A549 (cell line): ENCODE data around the gene NUAK2. TPM values are rescaled to one million over a fixed set of nuclear protein-coding genes. Genes with fewer than 3 reads are reported as not detected.

Experiments
- ATAC-seq, 2 experiments: fragments of 200-7000 bp in 1 of 2; fragments of >200 bp in 1 of 2; cut with Nextera tagmentation in 1 of 2; cut with Tn5 transposase in 1 of 2; 3 replicates each; pipeline versions ENCODE4 v1.8.0 to v1.9.1; 2018 to 2020; ENCODE audit warnings: mild to moderate bottlenecking in 1 of 2, moderate library complexity in 1 of 2
- CTCF ChIA-PET: fragments of 300-600 bp; sonication (Branson Sonifier 250); formaldehyde crosslinking; extraction: SDS; loops from one replicate; lab custom pipeline; 2021; ENCODE audit warnings: antibody characterized with exemption, inconsistent platforms; lab: Yijun Ruan, JAX
- POLR2A ChIA-PET: fragments of 350-600 bp; formaldehyde crosslinking; extraction: SDS; loops from one replicate; lab custom pipeline; 2021; ENCODE audit warnings: antibody characterized with exemption, inconsistent platforms; lab: Yijun Ruan, JAX
- DNase-seq, 2 experiments: peaks; one replicate each; pipeline versions ENCODE4 v3.0.0 to v3.0.0-alpha.2; 2011 to 2016; ENCODE audit warnings: low read depth in 1 of 2, low spot score in 1 of 2
- FAIRE-seq: peaks from 2 replicates; lab custom pipeline; 2011; peaks lifted over from hg19 to GRCh38; lab: Jason Lieb, UNC
- H3K27ac ChIP-seq, 2 experiments: fragments of >200 bp; sonication (Bioruptor Twin); formaldehyde crosslinking; 3 replicates each; pipeline ENCODE4 v1.5.1; 2016 to 2017
- H3K4me1 ChIP-seq: fragments of >200 bp; sonication (Bioruptor Twin); formaldehyde crosslinking; 3 replicates; pipeline ENCODE4 v1.6.1; 2016
- H3K4me2 ChIP-seq: fragments of >200 bp; sonication (Bioruptor Twin); formaldehyde crosslinking; 3 replicates; pipeline ENCODE4 v1.6.1; 2016
- H3K4me3 ChIP-seq: fragments of >200 bp; sonication (Bioruptor Twin); formaldehyde crosslinking; 3 replicates; pipeline ENCODE4 v1.5.1; 2016
- H3K9me3 ChIP-seq: fragments of >200 bp; sonication (Bioruptor Twin); formaldehyde crosslinking; 3 replicates; pipeline ENCODE4 v1.6.1; 2016
- ATOH8 ChIP-seq: fragments of 250-450 bp; sonication (Bioruptor Pico); IDR thresholded peaks from 2 replicates; pipeline ENCODE4 v1.5.0; 2020; ENCODE audit warnings: low read depth, mild to moderate bottlenecking, moderate library complexity
- BCL3 ChIP-seq: fragments of >200 bp; sonication (Bioruptor Twin); formaldehyde crosslinking; IDR thresholded peaks from 3 replicates; pipeline ENCODE4 v1.6.1; 2016
- BHLHE40 ChIP-seq: IDR thresholded peaks from 2 replicates; pipeline ENCODE4 v1.6.1; 2012; ENCODE audit warnings: low read depth, low read length, inconsistent platforms
- CBX2 ChIP-seq: fragments of 200-600 bp; sonication (generic); IDR thresholded peaks from 2 replicates; pipeline ENCODE4 v1.6.1; 2016; ENCODE audit warnings: low read depth, mild to moderate bottlenecking, borderline replicate concordance
- CBX8 ChIP-seq: fragments of 200-600 bp; sonication (generic); IDR thresholded peaks from 2 replicates; pipeline ENCODE4 v1.6.1; 2016
- CHD4 ChIP-seq: fragments of 200-600 bp; sonication (generic); IDR thresholded peaks from 2 replicates; pipeline ENCODE4 v1.6.1; 2016; ENCODE audit warnings: antibody characterized with exemption, mild to moderate bottlenecking, borderline replicate concordance
- CTCF ChIP-seq: fragments of >200 bp; sonication (Bioruptor Twin); formaldehyde crosslinking; IDR thresholded peaks from 3 replicates; pipeline ENCODE4 v1.5.1; 2016
- E2F6 ChIP-seq: IDR thresholded peaks from 2 replicates; pipeline ENCODE4 v1.6.1; 2012; ENCODE audit warnings: low read depth, borderline replicate concordance
- EHF ChIP-seq: fragments of 250-450 bp; sonication (Bioruptor Pico); IDR thresholded peaks from 2 replicates; pipeline ENCODE4 v1.5.0; 2020; ENCODE audit warnings: mild to moderate bottlenecking
- EP300 ChIP-seq, 2 experiments: fragments of >200 bp; sonication (Bioruptor Twin); formaldehyde crosslinking; IDR thresholded peaks; 2 replicates in 1 of 2; 3 replicates in 1 of 2; pipeline ENCODE4 v1.6.1; 2016 to 2017
- ESRRA ChIP-seq: fragments of 150-350 bp; IDR thresholded peaks from 2 replicates; pipeline ENCODE4 v1.6.1; 2014; ENCODE audit warnings: mild to moderate bottlenecking, low read length, borderline replicate concordance
- FOSL2 ChIP-seq, 2 experiments: fragments of 450-650 bp in 1 of 2; fragments of >200 bp in 1 of 2; sonication (Bioruptor Twin) in 1 of 2; formaldehyde crosslinking; IDR thresholded peaks; 2 replicates each; pipeline versions ENCODE4 v1.5.0 to v1.6.1; 2016 to 2020; ENCODE audit warnings: mild to moderate bottlenecking in 1 of 2, moderate library complexity in 1 of 2
- GATA3 ChIP-seq: IDR thresholded peaks from 2 replicates; pipeline ENCODE4 v1.6.1; 2012; ENCODE audit warnings: borderline replicate concordance
- HDAC2 ChIP-seq: fragments of 200-600 bp; sonication (generic); IDR thresholded peaks from 2 replicates; pipeline ENCODE4 v1.6.1; 2016
- HEYL ChIP-seq: fragments of 250-450 bp; sonication (Bioruptor Pico); IDR thresholded peaks from 2 replicates; pipeline ENCODE4 v1.8.0; 2021; ENCODE audit warnings: mild to moderate bottlenecking, moderate library complexity
- HMGXB4 ChIP-seq: fragments of 250-450 bp; sonication (Bioruptor Pico); IDR thresholded peaks from 2 replicates; pipeline ENCODE4 v1.5.0; 2021; ENCODE audit warnings: mild to moderate bottlenecking, moderate library complexity, borderline replicate concordance
- HOXB5 ChIP-seq: fragments of 250-450 bp; sonication (Bioruptor Pico); IDR thresholded peaks from 2 replicates; pipeline ENCODE4 v1.5.0; 2020; ENCODE audit warnings: mild to moderate bottlenecking, moderate library complexity
- JUN ChIP-seq, 2 experiments: fragments of >200 bp; sonication (Bioruptor Twin); formaldehyde crosslinking; IDR thresholded peaks; 2 replicates in 1 of 2; 3 replicates in 1 of 2; pipeline ENCODE4 v1.6.1; 2016 to 2017
- JUNB ChIP-seq: fragments of >200 bp; sonication (Bioruptor Twin); formaldehyde crosslinking; IDR thresholded peaks from 2 replicates; pipeline ENCODE4 v1.6.1; 2016
- MYC ChIP-seq: IDR thresholded peaks from 2 replicates; pipeline ENCODE4 v1.6.1; 2012; ENCODE audit warnings: mild to moderate bottlenecking, inconsistent platforms, low read length, improper control_type of control experiment, borderline replicate concordance
- NR3C1 ChIP-seq: fragments of >200 bp; sonication (Bioruptor Twin); formaldehyde crosslinking; IDR thresholded peaks from 3 replicates; pipeline ENCODE4 v1.6.1; 2017
- PBX3 ChIP-seq: IDR thresholded peaks from 2 replicates; pipeline ENCODE4 v1.6.1; 2012
- POLR2A ChIP-seq: IDR thresholded peaks from 2 replicates; pipeline ENCODE4 v1.6.1; 2012; ENCODE audit warnings: mild to moderate bottlenecking, low read length
- RCOR1 ChIP-seq: fragments of 150-350 bp; IDR thresholded peaks from 2 replicates; pipeline ENCODE4 v1.6.1; 2014; ENCODE audit warnings: antibody characterized with exemption, low read length, low read depth
- RFX5 ChIP-seq: fragments of 450-650 bp; IDR thresholded peaks from 2 replicates; pipeline ENCODE4 v1.7.1; 2014; ENCODE audit warnings: antibody characterized with exemption, mild to moderate bottlenecking, moderate library complexity
- RNF2 ChIP-seq: fragments of 200-600 bp; sonication (generic); IDR thresholded peaks from 2 replicates; pipeline ENCODE4 v1.6.1; 2016; ENCODE audit warnings: low read depth, mild to moderate bottlenecking, antibody characterized with exemption, moderate library complexity, borderline replicate concordance
- SREBF2 ChIP-seq: fragments of 450-650 bp; IDR thresholded peaks from 2 replicates; pipeline ENCODE4 v1.6.1; 2014; ENCODE audit warnings: mild to moderate bottlenecking, moderate library complexity
- TP53 ChIP-seq: fragments of 250-450 bp; sonication (Bioruptor Pico); IDR thresholded peaks from 2 replicates; pipeline ENCODE4 v1.5.0; 2021; ENCODE audit warnings: mild to moderate bottlenecking, moderate library complexity
- USF2 ChIP-seq: fragments of 450-650 bp; IDR thresholded peaks from 2 replicates; pipeline ENCODE4 v1.6.1; 2014; ENCODE audit warnings: antibody characterized with exemption
- ZFP36 ChIP-seq: fragments of 450-650 bp; IDR thresholded peaks from 2 replicates; pipeline ENCODE4 v1.6.1; 2014; ENCODE audit warnings: borderline replicate concordance; ENCODE audit not compliant: partially characterized antibody
- WGBS: methylation state at CpG from one replicate; pipeline ENCODE4 v1.1.6; 2017; ENCODE audit errors: missing lambda C conversion rate; 5-methylcytosine and 5-hydroxymethylcytosine counted together
- polyA plus RNA-seq, 4 experiments: library from polyadenylated mRNA; depleted of rRNA in 3 of 4; stranded (reverse); fragments of >200 nt; fragmentation: RNase III in 1 of 4; extraction: RNeasy Plus Mini Kit Qiagen cat#74134 plus additional on column Dnase treatment in 1 of 4; gene quantifications; 2 replicates in 3 of 4; 3 replicates in 1 of 4; pipeline ENCODE4 v1.2.3, GENCODE V29; 2011 to 2017

NUAK2 gene
- polyA plus RNA-seq, 2 of the 4 experiments (the other 2 are of a cell fraction) = 29.7 to 37.8 TPM

- H3K9me3 ChIP-seq = no peaks in the 10 kb centered on the region
- ChIA-PET CTCF (interaction anchor here (0.8 to 67.1 kb wide), 6 partner anchors 12 to 167 kb away, joined by 3 to 3627 read pairs (median 61); partner anchors contain the start of gene NUAK2), POLR2A (no interaction called here)
- TF ChIP-seq CBX8 = no peak
- TF ChIP-seq HEYL (CRISPR knock-in tag) = no peak
- TF ChIP-seq CBX2 = no peak
- no peak for TF ChIP-seq CHD4
- TF ChIP-seq USF2 = no peak
- TF ChIP-seq HOXB5 = no peak
- TF ChIP-seq BCL3 = no peak
- TF ChIP-seq RCOR1 = no peak
- TF ChIP-seq MYC = no peak
- TF ChIP-seq RNF2 = no peak
- no peak for TF ChIP-seq JUN (IDR thresholded peaks at IDR 0.05)
- TF ChIP-seq RFX5 = no peak
- TF ChIP-seq TP53 (CRISPR knock-in tag) = no peak
- TF ChIP-seq EP300 (IDR thresholded peaks at IDR 0.05) = no peak
- no peak for TF ChIP-seq ESRRA
- no peak for TF ChIP-seq E2F6
- TF ChIP-seq NR3C1 = no peak
- TF ChIP-seq EHF (CRISPR knock-in tag) = no peak
- no peak overlapping the region for H3K4me3 ChIP-seq
- H3K27ac ChIP-seq = no peak overlapping the region
- FAIRE-seq (no peak), ATAC-seq (no peak), DNase-seq (no peak)
- peaks cover 19% of the 10 kb centered on the region for H3K4me1 ChIP-seq
- 58% methylated on average over 3 of the region's 3 CpGs for WGBS
- H3K4me2 ChIP-seq = no peak overlapping the region
These were observed 36.0 kb upstream of the NUAK2 start for GRCh38 chr1:205357567-205357966.

GRCh38 chr1:205356440-205357139 is 35.0 kb upstream of the NUAK2 start, which contains the start of gene KLHDC8A:
Gene KLHDC8A, minus strand, starts transcription at chr1:205356922. Its CDS starts 13,318 bp downstream, at chr1:205343604.
- ChIA-PET POLR2A (no interaction called here), CTCF (interaction anchor here (1.1 to 67.1 kb wide), 10 partner anchors 9 to 298 kb away, joined by 3 to 3627 read pairs (median 34); partner anchors contain the start of gene NUAK2)
- 72% methylated on average over 20 of the region's 20 CpGs for WGBS
- Histone ChIP-seq H3K4me3 (no peak within 1 kb of the TSS), H3K27ac (no peak within 1 kb of the TSS), H3K9me3 (no peaks in the 10 kb centered on the region), H3K4me2 (no peak within 1 kb of the TSS), H3K4me1 (peaks cover 25% of the 10 kb centered on the region)
- DNase-seq (no peak), ATAC-seq (no peak), FAIRE-seq (no peak)
- TF ChIP-seq ATOH8 (no peak), PBX3 (no peak), HOXB5 (no peak), EP300 (IDR thresholded peaks at IDR 0.05) (no peak), BHLHE40 (no peak), HDAC2 (no peak), RCOR1 (no peak), SREBF2 (no peak), ZFP36 (no peak), HMGXB4 (CRISPR knock-in tag) (no peak), JUNB (no peak), CTCF (no peak), RFX5 (no peak), FOSL2 (IDR thresholded peaks at IDR 0.05) (no peak), FOSL2 (CRISPR knock-in tag; IDR thresholded peaks at IDR 0.05) (no peak), GATA3 (no peak), POLR2A (no peak)
